ENCODE data around the gene HTT-AS. TPM values are rescaled to one million over a fixed set of nuclear protein-coding genes. Genes with fewer than 3 reads are reported as not detected.

The HTT-AS gene
- total RNA-seq, 2 donors from 2014 or later = not detected

- H3K4me1 ChIP-seq = no peaks in the 10 kb centered on the region
- no peak overlapping the region for H3K27ac ChIP-seq
- no peaks in the 10 kb centered on the region for H3K27me3 ChIP-seq
- no peak overlapping the region for H3K4me3 ChIP-seq
- no peak for TF ChIP-seq CTCF (IDR thresholded peaks at IDR 0.05)
- H3K9me3 ChIP-seq = no peaks in the 10 kb centered on the region
- H3K36me3 ChIP-seq = no peaks in the 10 kb centered on the region
- no peak for DNase-seq (ENCODE audit: low spot score)
Measured at GRCh38 chr4:3021127-3021526, 53.2 kb downstream of the HTT-AS start.

- Histone ChIP-seq H3K27ac (no peak overlapping the region), H3K4me1 (no peaks in the 10 kb centered on the region)
Measured at GRCh38 chr4:3019145-3019846, 55.0 kb downstream of the HTT-AS start.

GRCh38 chr4:3017504-3017903 is 56.8 kb downstream of the HTT-AS start:
- no peak overlapping the region for H3K27ac ChIP-seq
- no peaks in the 10 kb centered on the region for H3K9me3 ChIP-seq
- DNase-seq (ENCODE audit: low spot score) = no peak
- H3K4me1 ChIP-seq = no peaks in the 10 kb centered on the region
- no peak overlapping the region for H3K4me3 ChIP-seq
- no peaks in the 10 kb centered on the region for H3K27me3 ChIP-seq
- no peaks in the 10 kb centered on the region for H3K36me3 ChIP-seq
- TF ChIP-seq CTCF (IDR thresholded peaks at IDR 0.05) = no peak

More at GRCh38 chr4:3019145-3019846, 55.0 kb downstream of the HTT-AS start:
- Histone ChIP-seq H3K9me3 (no peaks in the 10 kb centered on the region), H3K4me3 (no peak overlapping the region), H3K27me3 (no peaks in the 10 kb centered on the region), H3K36me3 (no peaks in the 10 kb centered on the region)
- no peak for DNase-seq (ENCODE audit: low spot score)
- TF ChIP-seq CTCF (IDR thresholded peaks at IDR 0.05) = no peak

- H3K4me3 ChIP-seq = no peak overlapping the region
Measured at GRCh38 chr4:3016961-3017360, 57.4 kb downstream of the HTT-AS start.

GRCh38 chr4:3013839-3014350 is 60.4 kb downstream of the HTT-AS start:
- Histone ChIP-seq H3K4me3 (no peak overlapping the region), H3K27me3 (no peaks in the 10 kb centered on the region), H3K36me3 (no peaks in the 10 kb centered on the region), H3K4me1 (no peaks in the 10 kb centered on the region), H3K9me3 (no peaks in the 10 kb centered on the region), H3K27ac (no peak overlapping the region)
- TF ChIP-seq CTCF (IDR thresholded peaks at IDR 0.05) = no peak
- no peak for DNase-seq (ENCODE audit: low spot score)

More at GRCh38 chr4:3016961-3017360, 57.4 kb downstream of the HTT-AS start:
- no peaks in the 10 kb centered on the region for H3K4me1 ChIP-seq
- no peak for DNase-seq (ENCODE audit: low spot score)
- H3K9me3 ChIP-seq = no peaks in the 10 kb centered on the region
- no peaks in the 10 kb centered on the region for H3K36me3 ChIP-seq
- no peak overlapping the region for H3K27ac ChIP-seq
- no peak for TF ChIP-seq CTCF (IDR thresholded peaks at IDR 0.05)
- H3K27me3 ChIP-seq = no peaks in the 10 kb centered on the region

Other genes starting within 250 kb of the HTT-AS start
- 100 to 1,000 TPM; 171 to 196 TPM for gene ADD1, start 230.7 kb downstream of the HTT-AS start, total RNA-seq
- gene NOP14, start 111.1 kb downstream of the HTT-AS start, total RNA-seq = 10 to 100 TPM; 12.2 to 14.2 TPM
- gene GRK4, start 111.0 kb downstream of the HTT-AS start, total RNA-seq = 1 to 10 TPM; 7.0 to 8.2 TPM
- 10 to 100 TPM; 18.1 to 30.5 TPM for gene HTT, start 143 bp upstream of the HTT-AS start, total RNA-seq
- gene MSANTD1, start 174.6 kb upstream of the HTT-AS start, total RNA-seq = not detected
- gene RGS12, start 218.5 kb upstream of the HTT-AS start, total RNA-seq = 1 to 10 TPM; 7.0 to 9.9 TPM